Testis (tissue), 3 donors: ENCODE measurements around the gene TPR. TPM values are rescaled to one million over a fixed set of nuclear protein-coding genes. Genes with fewer than 3 reads are reported as not detected.

Source experiments
- DNase-seq: peaks from one replicate; pipeline ENCODE4 v3.0.0-alpha.2; 2019
- H3K27ac ChIP-seq, 2 donors: fragments of 200-600 bp; sonication (generic); one replicate each; pipeline ENCODE4 v1.5.1; 2019
- H3K27me3 ChIP-seq: fragments of 200-600 bp; sonication (generic); one replicate; pipeline ENCODE4 v1.5.1; 2019
- H3K36me3 ChIP-seq: fragments of 200-600 bp; sonication (generic); one replicate; pipeline ENCODE4 v1.5.1; 2017; ENCODE audit warnings: low read depth; ENCODE audit errors: missing control alignments
- H3K4me1 ChIP-seq: fragments of 200-600 bp; sonication (generic); one replicate; pipeline ENCODE4 v1.5.1; 2019
- H3K4me3 ChIP-seq, 2 donors: fragments of 200-600 bp; sonication (generic); one replicate each; pipeline ENCODE4 v1.5.1; 2017 to 2019
- H3K9me3 ChIP-seq: fragments of 200-600 bp; sonication (generic); one replicate; pipeline ENCODE4 v1.5.1; 2017
- POLR2A ChIP-seq: fragments of 450-650 bp; IDR thresholded peaks from one replicate; pipeline ENCODE4 v1.6.1; 2017; ENCODE audit warnings: antibody characterized with exemption, mild to moderate bottlenecking, moderate library complexity
- WGBS, 2 donors: methylation state at CpG; one replicate each; pipeline ENCODE4 v1.1.5; 2018; 5-methylcytosine and 5-hydroxymethylcytosine counted together
- intact Hi-C: fragments of 100-400 bp; cut with DNase I; formaldehyde crosslinking; loops from one replicate; pipeline ENCODE4 v1.15.1; 2023; ENCODE audit warnings: low total_unique reads
- polyA plus RNA-seq: library from polyadenylated mRNA; stranded (reverse); fragments of 350-450 nt; fragmentation: Illumina TruSeq; extraction: RNeasy Lipid Tissue Mini Kit (QIAGEN cat#74804); gene quantifications from one replicate; pipeline ENCODE4 v1.2.3, GENCODE V29; 2014; ENCODE audit warnings: low read depth, low replicate concordance; ENCODE audit not compliant: insufficient read depth
- total RNA-seq, 2 donors: library from RNA; depleted of rRNA; stranded (reverse); fragments of >200 nt; gene quantifications; one replicate each; pipeline ENCODE4 v1.2.3, GENCODE V29; 2016
- TF ChIP-seq, protein P1 (sequence below), 3 experiments: fragments of 450-650 bp in 2 of 3; fragments of 200-600 bp in 1 of 3; sonication (generic) in 1 of 3; IDR thresholded peaks; one replicate each; pipeline ENCODE4 v1.5.1; 2016 to 2019; ENCODE audit warnings: antibody characterized with exemption in 3 of 3, mild to moderate bottlenecking in 2 of 3, moderate library complexity in 1 of 3

The TPR gene
- total and polyA plus RNA-seq, 3 donors from 2014 or later = 47.4 to 249 (median 164) TPM

DNA sequence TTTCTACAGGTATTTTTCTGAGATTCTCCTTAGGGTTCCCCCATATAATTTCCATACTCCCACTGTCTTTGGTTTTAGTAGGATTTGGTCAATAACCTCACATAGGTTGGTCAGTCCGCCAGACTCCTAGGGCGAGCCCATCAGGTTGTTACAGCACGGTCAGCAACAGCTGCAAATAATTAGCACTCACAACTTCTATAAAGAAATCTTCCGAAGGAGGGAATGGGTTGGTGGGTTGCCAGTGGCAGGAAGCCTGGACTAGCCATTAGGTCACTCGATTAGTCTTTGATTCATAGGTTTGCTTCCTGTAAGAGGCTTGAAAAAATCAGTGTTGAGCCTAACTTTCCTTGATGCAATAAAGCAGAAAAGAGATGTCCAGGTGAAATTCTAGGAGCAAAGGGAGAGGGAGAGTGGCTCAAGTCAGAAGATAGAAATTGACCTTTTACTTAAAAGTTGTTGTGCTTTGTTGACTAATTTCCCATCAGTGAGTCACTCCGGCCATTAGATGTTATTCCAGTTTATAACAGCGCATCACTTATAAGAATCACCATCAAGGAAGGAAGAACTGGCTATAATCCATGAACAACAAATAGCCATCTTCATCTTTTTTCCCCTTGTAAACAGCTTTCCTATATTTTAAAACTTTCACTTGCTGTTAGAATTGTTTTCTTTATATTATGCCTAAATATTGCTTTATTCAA, 88.3 kb downstream of the TPR start:
- no peaks in the 10 kb centered on the region for H3K36me3 ChIP-seq
- no peaks in the 10 kb centered on the region for H3K4me1 ChIP-seq
- no peak overlapping the region for H3K4me3 ChIP-seq
- no peak for TF ChIP-seq POLR2A
- TF ChIP-seq, protein P1, sequence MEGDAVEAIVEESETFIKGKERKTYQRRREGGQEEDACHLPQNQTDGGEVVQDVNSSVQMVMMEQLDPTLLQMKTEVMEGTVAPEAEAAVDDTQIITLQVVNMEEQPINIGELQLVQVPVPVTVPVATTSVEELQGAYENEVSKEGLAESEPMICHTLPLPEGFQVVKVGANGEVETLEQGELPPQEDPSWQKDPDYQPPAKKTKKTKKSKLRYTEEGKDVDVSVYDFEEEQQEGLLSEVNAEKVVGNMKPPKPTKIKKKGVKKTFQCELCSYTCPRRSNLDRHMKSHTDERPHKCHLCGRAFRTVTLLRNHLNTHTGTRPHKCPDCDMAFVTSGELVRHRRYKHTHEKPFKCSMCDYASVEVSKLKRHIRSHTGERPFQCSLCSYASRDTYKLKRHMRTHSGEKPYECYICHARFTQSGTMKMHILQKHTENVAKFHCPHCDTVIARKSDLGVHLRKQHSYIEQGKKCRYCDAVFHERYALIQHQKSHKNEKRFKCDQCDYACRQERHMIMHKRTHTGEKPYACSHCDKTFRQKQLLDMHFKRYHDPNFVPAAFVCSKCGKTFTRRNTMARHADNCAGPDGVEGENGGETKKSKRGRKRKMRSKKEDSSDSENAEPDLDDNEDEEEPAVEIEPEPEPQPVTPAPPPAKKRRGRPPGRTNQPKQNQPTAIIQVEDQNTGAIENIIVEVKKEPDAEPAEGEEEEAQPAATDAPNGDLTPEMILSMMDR (IDR thresholded peaks at IDR 0.05) = no peak
- no peak for DNase-seq
- intact Hi-C loops = no loop called here
- H3K27me3 ChIP-seq = no peaks in the 10 kb centered on the region
- no peak overlapping the region for H3K27ac ChIP-seq
- WGBS, 2 donors = 85 to 86% methylated on average over 7 of the region's 7 CpGs
- H3K9me3 ChIP-seq = no peaks in the 10 kb centered on the region

DNA sequence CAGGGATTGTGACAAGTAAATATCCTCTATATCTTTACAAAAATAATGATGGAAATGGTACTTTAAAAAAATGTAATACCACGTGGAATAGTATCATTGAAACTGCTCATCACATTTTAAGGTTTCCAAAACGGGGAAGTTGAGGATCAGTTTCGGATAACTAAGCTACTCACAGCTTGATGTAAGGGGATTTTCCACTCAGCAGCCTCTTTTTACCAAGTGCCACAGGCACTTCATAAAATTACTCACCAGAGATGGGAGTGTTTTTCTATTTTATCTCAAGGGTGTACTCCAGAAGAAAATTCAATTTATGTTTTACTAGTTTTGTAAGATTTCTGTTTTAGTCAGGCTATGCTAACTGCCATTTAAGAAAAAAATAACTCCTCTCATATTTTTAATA, 91.7 kb downstream of the TPR start:
- H3K27ac ChIP-seq = no peak overlapping the region
- TF ChIP-seq, protein P1 (IDR thresholded peaks at IDR 0.05) = no peak
- TF ChIP-seq POLR2A = no peak
- H3K36me3 ChIP-seq = no peaks in the 10 kb centered on the region
- intact Hi-C loops = no loop called here
- no peaks in the 10 kb centered on the region for H3K4me1 ChIP-seq
- H3K4me3 ChIP-seq = no peak overlapping the region
- no peaks in the 10 kb centered on the region for H3K27me3 ChIP-seq
- DNase-seq = no peak
- H3K9me3 ChIP-seq = no peaks in the 10 kb centered on the region
- 82% methylated on average over 3 of the region's 3 CpGs for WGBS, 2 donors

DNA sequence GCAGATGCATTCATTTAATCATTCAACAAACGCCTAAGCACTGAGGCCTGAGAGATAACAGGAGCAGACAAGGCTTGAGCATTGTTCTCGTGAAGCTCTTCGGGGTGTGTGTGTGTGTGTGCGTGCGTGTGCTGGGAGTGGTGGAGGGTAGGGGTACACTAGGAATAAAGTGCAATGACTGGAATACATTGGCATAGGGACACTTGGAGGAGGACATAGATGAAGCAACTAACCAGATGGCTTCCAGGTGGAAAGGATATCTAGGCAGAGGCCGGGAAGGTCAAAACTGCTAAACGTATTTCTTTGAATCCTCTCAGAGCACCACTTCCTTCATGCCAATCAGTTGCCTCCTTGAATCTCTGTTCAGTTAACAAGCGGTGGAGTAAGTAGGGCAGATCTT, 92.6 kb downstream of the TPR start:
- Histone ChIP-seq H3K9me3 (no peaks in the 10 kb centered on the region), H3K4me1 (no peaks in the 10 kb centered on the region), H3K27ac (no peak overlapping the region), H3K27me3 (no peaks in the 10 kb centered on the region), H3K4me3 (no peak overlapping the region), H3K36me3 (no peaks in the 10 kb centered on the region)
- no peak for TF ChIP-seq POLR2A
- TF ChIP-seq, protein P1 (IDR thresholded peaks at IDR 0.05) = no peak
- intact Hi-C loops = no loop called here
- no peak for DNase-seq
- WGBS, 2 donors = 73 to 81% methylated on average over 8 of the region's 8 CpGs

DNA sequence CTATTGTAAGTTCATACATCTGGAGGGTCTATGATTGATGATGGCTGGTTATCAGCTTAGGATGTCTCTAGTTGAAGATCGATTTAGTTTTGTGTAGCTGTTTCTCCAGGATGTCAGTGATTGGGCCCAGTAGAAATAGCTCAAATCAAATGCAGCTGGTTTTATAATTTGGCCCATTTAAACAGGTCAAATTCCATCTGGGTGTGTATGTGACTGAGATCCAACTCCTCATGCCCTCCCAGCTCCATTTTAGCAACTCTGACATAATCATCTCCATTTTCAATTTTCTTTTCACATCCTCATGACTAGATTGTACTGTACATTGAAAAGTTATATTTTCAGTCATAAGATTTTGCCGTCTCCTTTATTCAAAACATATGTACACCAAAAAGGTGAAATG, 99.2 kb downstream of the TPR start:
- no peaks in the 10 kb centered on the region for H3K27me3 ChIP-seq
- no peak for TF ChIP-seq POLR2A
- TF ChIP-seq, protein P1 (IDR thresholded peaks at IDR 0.05) = no peak
- H3K9me3 ChIP-seq = no peaks in the 10 kb centered on the region
- 87 to 90% methylated on average over 2 of the region's 2 CpGs for WGBS, 2 donors
- no peak for DNase-seq
- no peaks in the 10 kb centered on the region for H3K4me1 ChIP-seq
- no peak overlapping the region for H3K27ac ChIP-seq
- intact Hi-C loops = no loop called here
- H3K36me3 ChIP-seq = no peaks in the 10 kb centered on the region
- H3K4me3 ChIP-seq = no peak overlapping the region

DNA sequence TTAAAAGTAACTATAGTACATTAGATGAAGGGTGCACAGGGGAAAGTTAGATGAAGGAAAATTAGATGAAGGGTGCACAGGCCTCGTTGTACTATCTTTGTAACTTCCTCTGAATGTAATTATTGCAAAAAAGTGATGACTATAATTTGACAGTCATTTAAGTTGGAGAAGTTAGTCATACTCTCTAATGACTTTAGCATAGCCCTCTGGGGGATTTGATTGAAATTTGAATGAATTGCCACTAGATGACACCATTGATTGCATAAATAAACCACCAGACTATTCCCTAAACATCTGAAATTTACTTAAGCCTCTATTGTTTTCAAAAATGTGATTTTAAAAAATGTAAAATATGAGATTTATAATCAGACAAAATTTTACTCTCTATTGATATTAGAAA, 102.6 kb downstream of the TPR start:
- intact Hi-C loops = no loop called here
- no peak for DNase-seq
- WGBS, 2 donors = 47 to 50% methylated on average over 1 of the region's 1 CpG
- H3K4me1 ChIP-seq = no peaks in the 10 kb centered on the region
- H3K4me3 ChIP-seq = no peak overlapping the region
- no peaks in the 10 kb centered on the region for H3K36me3 ChIP-seq
- no peak for TF ChIP-seq POLR2A
- TF ChIP-seq, protein P1 (IDR thresholded peaks at IDR 0.05) = no peak
- H3K27me3 ChIP-seq = no peaks in the 10 kb centered on the region
- H3K9me3 ChIP-seq = no peaks in the 10 kb centered on the region
- H3K27ac ChIP-seq = no peak overlapping the region
